Measurements from ENCODE around the gene ATG16L1. TPM values are rescaled to one million over a fixed set of nuclear protein-coding genes. Genes with fewer than 3 reads are reported as not detected.

The ATG16L1 gene
- polyA plus RNA-seq, 1 donor (not counting 4 experiments of a cell fraction or from before 2014, with no cell fraction given), result 38.5 TPM

- no peak for FAIRE-seq
- Histone ChIP-seq H3K4me3 (ENCODE audit: control insufficient read depth in 2 of 3, extremely low read depth in 1 of 3, insufficient read depth in 2 of 3, low read depth in 1 of 3, low read length in 3 of 3) (no peak overlapping the region), H3K4me2 (ENCODE audit: control insufficient read depth, extremely low read depth, insufficient read depth, low read depth, low read length) (no peak overlapping the region), H3K79me2 (ENCODE audit: control insufficient read depth, insufficient read depth, low read length) (peaks cover 14% of the 10 kb centered on the region), H3K9ac (ENCODE audit: control insufficient read depth, extremely low read depth, insufficient read depth, low read length) (no peak overlapping the region), H3K9me1 (ENCODE audit: control insufficient read depth, extremely low read depth, insufficient read depth, low read length) (no peaks in the 10 kb centered on the region), H3K4me1 (ENCODE audit: control insufficient read depth, extremely low read depth, insufficient read depth, low read length) (no peaks in the 10 kb centered on the region), H3K9me3 (ENCODE audit: control insufficient read depth, low read depth, low read length) (no peaks in the 10 kb centered on the region), H2AFZ (ENCODE audit: control insufficient read depth, low read length) (no peak overlapping the region), H3K27ac (ENCODE audit: control insufficient read depth, insufficient read depth, low read length) (no peak overlapping the region), H3K36me3 (ENCODE audit: control insufficient read depth in 2 of 2, extremely low read depth in 1 of 2, insufficient read depth in 2 of 2, low read length in 2 of 2) (peaks cover 36 to 37% of the 10 kb centered on the region in 2 experiments), H4K20me1 (ENCODE audit: control insufficient read depth, extremely low read depth, insufficient read depth, low read length) (peaks cover 2% of the 10 kb centered on the region), H3K27me3 (ENCODE audit: control insufficient read depth, extremely low read depth, insufficient read depth, low read length) (no peaks in the 10 kb centered on the region)
- TF ChIP-seq EZH2 (IDR thresholded peaks at IDR 0.05; ENCODE audit: low read length), result no peak
- DNase-seq (ENCODE audit: low read depth, low spot score), result no peak
- dilution Hi-C loops (cut with MboI; ENCODE audit: extremely low pct_ligation_motif_present, low sequenced_read_pairs), result no loop called here
Observed at GRCh38 chr2:233264667-233265066, 13.2 kb downstream of the ATG16L1 start.

DNA sequence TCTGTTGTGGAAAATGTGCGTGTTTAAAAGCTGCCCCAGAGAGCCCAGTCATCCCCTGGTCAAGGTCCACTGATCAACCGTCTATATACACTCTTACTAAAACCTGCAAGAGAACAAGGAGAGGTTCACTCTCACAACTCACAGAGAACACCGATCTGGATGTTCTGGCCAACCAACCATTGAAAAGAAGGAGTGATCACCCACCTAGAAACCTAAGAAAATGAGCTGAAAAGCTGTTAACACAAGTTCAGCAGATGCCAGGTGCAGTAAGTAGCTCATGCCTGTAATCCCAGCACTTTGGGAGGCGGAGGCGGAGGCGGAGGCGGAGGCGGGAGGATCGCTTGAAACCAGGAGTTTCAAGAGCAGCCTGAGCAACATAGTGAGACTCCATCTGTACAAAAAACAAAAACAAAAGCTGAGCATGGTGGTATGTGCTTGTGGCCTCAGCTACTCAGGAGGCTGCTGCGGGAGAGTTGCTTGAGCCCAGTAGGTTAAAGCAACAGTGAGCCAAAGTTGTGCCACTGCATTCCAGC is 14.5 kb downstream of the ATG16L1 start:
- dilution Hi-C loops (cut with MboI; ENCODE audit: extremely low pct_ligation_motif_present, low sequenced_read_pairs), result no loop called here
- DNase-seq (ENCODE audit: low read depth, low spot score) (no peak), FAIRE-seq (no peak)

More for the DNA sequence above, 14.5 kb downstream of the ATG16L1 start:
- no peak overlapping the region for H3K27ac ChIP-seq (ENCODE audit: control insufficient read depth, insufficient read depth, low read length)
- no peak overlapping the region for H3K4me2 ChIP-seq (ENCODE audit: control insufficient read depth, extremely low read depth, insufficient read depth, low read depth, low read length)
- H3K27me3 ChIP-seq (ENCODE audit: control insufficient read depth, extremely low read depth, insufficient read depth, low read length), result no peaks in the 10 kb centered on the region
- H3K36me3 ChIP-seq (ENCODE audit: control insufficient read depth in 2 of 2, extremely low read depth in 1 of 2, insufficient read depth in 2 of 2, low read length in 2 of 2), result peaks cover 34 to 36% of the 10 kb centered on the region in 2 experiments
- H3K4me3 ChIP-seq (ENCODE audit: control insufficient read depth in 2 of 3, extremely low read depth in 1 of 3, insufficient read depth in 2 of 3, low read depth in 1 of 3, low read length in 3 of 3), result no peak overlapping the region
- H3K79me2 ChIP-seq (ENCODE audit: control insufficient read depth, insufficient read depth, low read length), result peaks cover 4% of the 10 kb centered on the region
- H3K9ac ChIP-seq (ENCODE audit: control insufficient read depth, extremely low read depth, insufficient read depth, low read length), result no peak overlapping the region
- H3K4me1 ChIP-seq (ENCODE audit: control insufficient read depth, extremely low read depth, insufficient read depth, low read length), result no peaks in the 10 kb centered on the region
- no peaks in the 10 kb centered on the region for H3K9me3 ChIP-seq (ENCODE audit: control insufficient read depth, low read depth, low read length)
- TF ChIP-seq EZH2 (IDR thresholded peaks at IDR 0.05; ENCODE audit: low read length), result no peak
- TF ChIP-seq, protein P1, sequence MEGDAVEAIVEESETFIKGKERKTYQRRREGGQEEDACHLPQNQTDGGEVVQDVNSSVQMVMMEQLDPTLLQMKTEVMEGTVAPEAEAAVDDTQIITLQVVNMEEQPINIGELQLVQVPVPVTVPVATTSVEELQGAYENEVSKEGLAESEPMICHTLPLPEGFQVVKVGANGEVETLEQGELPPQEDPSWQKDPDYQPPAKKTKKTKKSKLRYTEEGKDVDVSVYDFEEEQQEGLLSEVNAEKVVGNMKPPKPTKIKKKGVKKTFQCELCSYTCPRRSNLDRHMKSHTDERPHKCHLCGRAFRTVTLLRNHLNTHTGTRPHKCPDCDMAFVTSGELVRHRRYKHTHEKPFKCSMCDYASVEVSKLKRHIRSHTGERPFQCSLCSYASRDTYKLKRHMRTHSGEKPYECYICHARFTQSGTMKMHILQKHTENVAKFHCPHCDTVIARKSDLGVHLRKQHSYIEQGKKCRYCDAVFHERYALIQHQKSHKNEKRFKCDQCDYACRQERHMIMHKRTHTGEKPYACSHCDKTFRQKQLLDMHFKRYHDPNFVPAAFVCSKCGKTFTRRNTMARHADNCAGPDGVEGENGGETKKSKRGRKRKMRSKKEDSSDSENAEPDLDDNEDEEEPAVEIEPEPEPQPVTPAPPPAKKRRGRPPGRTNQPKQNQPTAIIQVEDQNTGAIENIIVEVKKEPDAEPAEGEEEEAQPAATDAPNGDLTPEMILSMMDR (optimal IDR thresholded peaks at IDR 0.05 in 1 of 3, IDR thresholded peaks at IDR 0.05 in 1 of 3, conservative IDR thresholded peaks at IDR 0.05 in 1 of 3; ENCODE audit: extremely low read depth in 1 of 3, insufficient read depth in 2 of 3, low read length in 3 of 3), result no peak
- peaks cover 2% of the 10 kb centered on the region for H4K20me1 ChIP-seq (ENCODE audit: control insufficient read depth, extremely low read depth, insufficient read depth, low read length)
- H2AFZ ChIP-seq (ENCODE audit: control insufficient read depth, low read length), result no peak overlapping the region
- no peaks in the 10 kb centered on the region for H3K9me1 ChIP-seq (ENCODE audit: control insufficient read depth, extremely low read depth, insufficient read depth, low read length)

Data from keratinocyte (primary cell).